Glomerular visceral epithelial cell (primary cell): ENCODE measurements around the gene COG4.

Source experiments
- DNase-seq: peaks from one replicate; pipeline ENCODE4 v3.0.0-alpha.2; 2016; ENCODE audit errors: extremely low spot score

COG4 gene

DNA sequence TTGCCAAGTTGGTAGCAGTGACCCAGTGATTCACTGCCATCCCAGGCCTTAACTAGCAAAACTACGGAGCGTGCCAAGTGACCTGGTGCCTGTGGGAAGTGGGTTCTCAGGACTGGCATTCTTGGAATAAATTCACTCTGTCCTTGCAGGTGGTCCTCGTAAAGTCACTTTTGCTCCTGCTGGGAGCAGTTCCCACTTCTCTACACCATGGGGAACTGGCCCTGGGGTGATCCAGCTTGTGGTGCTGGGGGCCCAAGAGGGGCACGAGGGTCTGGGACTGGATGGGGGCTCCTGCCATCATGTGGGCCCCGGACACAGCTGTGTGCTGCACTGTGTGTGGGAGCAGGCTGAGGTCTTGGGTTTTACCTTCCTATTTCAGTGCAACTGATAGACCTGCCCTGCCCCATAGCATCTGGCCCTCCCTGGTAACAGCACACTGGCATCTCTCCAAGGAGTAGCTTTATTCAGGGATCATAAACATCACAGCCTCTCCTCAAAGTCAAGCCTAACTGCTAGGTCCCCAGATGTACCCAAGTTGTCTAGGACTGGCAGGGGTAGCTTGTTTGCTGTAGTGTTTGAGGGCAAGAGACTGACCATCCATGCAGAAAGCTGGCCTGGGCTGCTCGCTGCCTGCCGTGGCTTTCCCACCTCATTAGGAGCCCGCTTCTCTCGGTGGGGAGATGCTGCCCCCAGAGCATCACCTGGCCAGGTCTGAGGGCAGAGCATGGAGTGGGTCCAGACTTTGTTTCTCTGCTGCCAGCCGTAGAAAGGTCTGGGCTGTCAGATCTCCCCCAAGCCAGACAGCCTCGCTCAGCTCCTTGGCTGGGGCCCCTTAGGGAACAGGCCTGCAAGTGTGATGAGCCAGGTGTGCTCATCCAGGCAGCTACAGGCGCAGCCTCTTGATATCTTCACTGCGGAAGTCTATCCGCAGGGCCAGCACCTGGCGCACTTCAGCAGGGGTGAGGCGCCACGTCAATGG lies 42.9 kb downstream of the COG4 start:
- no peak for DNase-seq

DNA sequence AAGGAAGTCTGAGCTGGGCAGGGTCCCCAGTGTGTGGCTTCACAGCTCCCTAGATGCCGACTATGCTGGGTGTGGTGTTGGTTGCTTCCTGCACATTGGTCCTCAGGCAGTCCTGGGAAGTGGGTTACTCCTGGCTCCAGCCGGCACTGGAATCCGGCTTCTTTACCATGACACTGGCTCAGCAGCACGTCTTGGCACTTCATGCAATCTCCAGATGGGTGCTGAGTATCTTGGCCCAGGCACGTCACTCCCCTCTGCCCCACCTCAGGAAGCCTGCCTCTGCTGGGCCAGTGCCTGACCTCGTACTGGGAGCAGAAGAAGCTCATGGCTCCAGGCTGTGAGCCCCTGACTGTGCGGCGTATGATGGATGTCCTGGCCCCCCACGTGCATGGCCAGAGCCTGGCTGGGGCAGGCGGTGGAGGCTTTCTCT lies 44.4 kb downstream of the COG4 start:
- no peak for DNase-seq

DNA sequence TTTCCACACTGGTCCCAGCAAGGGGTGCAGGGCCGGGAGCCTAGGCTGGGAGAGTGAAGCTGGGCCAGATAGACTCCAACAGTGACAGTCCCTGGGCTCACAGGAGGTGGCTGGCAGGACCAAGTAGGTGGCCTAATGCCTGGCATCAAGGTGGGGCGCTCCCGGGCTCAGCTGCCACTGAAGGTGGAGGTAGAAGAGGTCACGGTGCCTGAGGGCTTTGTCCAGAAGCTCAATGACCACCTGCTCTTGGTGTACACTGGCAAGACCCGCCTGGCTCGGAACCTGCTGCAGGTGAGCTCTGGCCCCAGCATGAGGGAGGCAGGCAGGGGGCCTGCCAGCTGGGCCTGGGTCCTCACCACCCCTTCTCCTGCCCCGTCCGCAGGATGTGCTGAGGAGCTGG lies 45.2 kb downstream of the COG4 start:
- no peak for DNase-seq

DNA sequence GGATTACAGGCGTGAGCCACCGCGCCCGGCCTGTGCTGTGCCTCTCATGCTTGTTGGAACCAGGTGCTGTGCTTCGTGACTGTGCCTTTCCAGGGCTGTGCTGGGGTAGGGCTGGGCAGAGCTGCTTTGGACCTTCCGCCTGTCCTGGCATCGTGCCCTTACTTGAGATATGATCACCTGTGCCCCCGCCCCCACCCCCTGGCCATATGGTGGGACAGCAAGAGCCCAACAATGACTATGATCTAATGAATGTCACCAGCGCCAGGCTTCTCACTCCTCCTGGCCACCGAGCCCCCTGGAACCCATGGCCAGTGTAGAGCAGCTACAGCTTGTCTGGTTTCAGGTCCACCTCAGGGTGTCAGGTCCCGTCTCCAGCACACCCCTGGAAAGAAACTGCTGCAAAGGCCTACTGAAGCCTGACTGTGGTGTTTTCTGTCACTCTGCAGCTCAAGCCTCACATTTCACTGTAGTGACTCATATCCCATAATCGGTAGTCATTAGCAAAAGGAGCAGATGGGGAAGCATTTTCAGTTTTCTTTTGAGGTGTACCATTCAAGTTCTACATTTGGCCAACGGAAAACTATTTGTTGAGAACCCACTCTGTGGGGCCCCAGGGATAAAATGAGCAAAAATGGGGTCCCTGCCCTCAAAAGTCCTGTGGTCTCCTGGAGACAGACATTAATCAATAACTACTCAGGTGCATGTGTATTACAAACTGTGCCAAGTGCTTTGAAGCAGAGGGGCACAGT lies 46.9 kb downstream of the COG4 start:
- peak; percentile 81 for DNase-seq

DNA sequence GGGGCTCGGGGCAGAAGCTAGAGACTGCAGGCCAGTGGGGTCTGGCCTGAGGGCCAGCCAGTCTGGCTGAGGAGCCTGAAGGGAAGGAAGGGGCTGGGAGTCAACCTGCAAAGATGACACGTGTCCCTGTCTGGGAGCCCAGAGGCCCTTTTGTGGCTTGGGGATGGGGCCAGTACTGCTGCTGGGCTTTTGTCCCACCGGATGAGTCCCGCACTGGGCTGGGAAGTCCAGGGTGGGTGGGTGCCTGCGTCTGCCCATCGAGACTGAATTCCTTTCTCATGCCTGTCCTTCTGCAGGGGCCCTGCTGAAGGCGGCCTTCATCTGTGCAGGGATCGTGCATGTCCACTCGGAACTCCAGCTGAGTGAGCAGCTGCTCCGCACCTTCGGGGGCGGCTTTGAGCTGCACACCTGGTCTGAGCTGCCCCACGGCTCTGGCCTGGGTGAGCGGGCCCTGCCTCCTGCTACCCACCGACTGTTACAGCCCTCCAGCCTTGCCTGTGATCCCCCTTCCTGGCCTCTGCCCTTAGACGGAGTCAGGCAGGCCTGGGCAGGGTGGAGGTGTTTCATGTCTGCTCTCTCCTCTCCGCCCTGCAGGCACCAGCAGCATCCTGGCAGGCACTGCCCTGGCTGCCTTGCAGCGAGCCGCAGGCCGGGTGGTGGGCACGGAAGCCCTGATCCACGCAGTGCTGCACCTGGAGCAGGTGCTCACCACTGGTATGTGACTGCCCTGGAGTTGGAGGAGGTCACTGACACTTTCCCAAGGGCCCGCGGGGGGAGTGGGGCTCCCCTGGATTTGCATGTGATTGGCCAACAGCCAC lies 48.1 kb downstream of the COG4 start:
- no peak for DNase-seq

DNA sequence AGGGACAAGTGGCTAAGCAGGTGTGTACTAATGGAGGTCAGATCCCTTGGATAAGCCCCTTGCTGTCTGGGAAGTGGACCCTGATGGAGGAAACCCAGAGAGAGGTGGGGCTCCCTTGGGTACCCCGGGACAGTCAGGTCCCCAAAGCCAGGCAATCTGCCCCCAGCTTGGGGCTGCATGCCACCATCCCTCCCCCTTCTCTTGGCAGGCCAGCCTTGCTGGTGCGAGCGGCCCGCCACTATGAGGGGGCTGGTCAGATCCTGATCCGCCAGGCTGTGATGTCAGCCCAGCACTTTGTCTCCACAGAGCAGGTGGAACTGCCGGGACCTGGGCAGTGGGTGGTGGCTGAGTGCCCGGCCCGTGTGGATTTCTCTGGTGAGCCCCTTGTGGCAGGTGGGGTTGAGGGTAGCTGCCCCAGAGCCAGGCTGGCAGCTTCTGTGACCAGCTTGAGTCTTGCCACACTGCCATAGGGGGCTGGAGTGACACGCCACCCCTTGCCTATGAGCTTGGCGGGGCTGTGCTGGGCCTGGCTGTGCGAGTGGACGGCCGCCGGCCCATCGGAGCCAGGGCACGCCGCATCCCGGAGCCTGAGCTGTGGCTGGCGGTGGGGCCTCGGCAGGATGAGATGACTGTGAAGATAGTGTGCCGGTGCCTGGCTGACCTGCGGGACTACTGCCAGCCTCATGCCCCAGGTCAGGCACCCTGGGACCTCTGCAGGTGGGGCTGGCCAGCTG lies 48.9 kb downstream of the COG4 start:
- DNase-seq: no peak

DNA sequence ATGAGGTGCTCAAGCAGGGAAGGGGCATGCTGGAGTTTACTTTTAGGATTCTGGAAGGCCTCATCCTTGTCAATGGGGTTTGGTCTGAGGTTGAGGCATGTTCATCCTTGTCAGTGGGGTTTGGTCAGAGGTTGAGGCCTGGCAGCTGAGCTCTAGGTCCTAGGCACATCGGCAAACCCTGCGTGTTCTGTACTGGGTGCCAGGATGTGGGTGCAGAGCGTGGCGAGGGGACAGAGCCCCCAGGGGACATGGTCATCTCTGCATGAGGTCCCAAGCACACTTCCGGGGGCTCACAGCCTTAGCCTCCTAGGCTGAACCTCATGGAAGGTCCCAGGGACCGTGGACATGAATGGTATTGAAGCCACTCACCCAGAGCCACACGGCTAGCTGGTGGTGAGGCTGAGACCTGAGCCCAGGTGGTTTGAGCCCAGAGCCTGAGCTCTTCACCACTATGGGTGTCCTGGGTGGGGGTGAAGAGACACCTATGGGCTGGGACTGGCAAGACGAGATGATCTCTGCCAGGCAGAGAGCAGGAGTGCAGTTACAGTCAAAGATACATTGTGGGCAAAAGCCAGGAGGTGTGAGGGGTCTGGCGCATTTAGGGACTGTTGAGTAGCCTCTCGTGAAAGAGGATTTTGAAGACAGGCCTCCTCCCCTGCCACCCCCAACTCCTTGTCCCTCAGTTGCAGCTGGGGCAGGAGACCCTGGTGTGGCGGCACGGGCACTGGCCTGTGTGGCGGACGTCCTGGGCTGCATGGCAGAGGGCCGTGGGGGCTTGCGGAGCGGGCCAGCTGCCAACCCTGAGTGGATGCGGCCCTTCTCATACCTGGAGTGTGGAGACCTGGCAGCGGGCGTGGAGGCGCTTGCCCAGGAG lies 49.7 kb downstream of the COG4 start:
- DNase-seq: no peak

DNA sequence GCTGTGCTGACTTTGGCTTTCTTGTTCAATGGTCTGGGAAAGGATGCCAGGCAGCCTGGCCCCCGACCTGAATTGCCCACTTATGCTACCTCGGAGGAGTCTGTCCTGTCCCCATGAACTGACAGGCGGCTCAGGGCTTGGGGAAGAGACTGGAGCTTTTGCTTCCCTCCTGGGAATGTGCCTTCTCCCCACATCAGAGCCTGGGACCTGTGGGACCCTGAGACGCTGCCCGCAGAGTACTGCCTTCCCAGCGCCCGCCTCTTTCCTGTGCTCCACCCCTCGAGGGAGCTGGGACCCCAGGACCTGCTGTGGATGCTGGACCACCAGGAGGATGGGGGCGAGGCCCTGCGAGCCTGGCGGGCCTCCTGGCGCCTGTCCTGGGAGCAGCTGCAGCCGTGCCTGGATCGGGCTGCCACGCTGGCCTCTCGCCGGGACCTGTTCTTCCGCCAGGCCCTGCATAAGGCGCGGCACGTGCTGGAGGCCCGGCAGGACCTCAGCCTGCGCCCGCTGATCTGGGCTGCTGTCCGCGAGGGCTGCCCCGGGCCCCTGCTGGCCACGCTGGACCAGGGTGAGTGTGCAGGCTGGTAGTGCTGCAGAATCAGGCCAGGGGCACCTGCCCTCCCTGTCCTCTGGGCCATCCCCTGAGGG lies 50.4 kb downstream of the COG4 start:
- no peak for DNase-seq

DNA sequence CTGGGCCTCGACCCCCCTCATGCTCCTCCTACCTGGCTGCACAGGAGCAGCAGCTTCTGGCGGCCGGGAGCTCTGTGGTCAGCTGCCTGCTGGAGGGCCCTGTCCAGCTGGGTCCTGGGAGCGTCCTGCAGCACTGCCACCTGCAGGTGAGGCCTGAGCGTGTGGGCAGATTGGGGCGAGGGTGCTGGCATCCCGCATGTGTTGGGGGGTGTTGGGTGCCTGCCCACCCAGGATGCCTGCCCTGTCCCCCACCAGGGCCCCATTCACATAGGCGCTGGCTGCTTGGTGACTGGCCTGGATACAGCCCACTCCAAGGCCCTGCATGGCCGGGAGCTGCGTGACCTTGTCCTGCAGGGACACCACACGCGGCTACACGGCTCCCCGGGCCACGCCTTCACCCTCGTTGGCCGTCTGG lies 52.4 kb downstream of the COG4 start:
- DNase-seq: peak; percentile 38

DNA sequence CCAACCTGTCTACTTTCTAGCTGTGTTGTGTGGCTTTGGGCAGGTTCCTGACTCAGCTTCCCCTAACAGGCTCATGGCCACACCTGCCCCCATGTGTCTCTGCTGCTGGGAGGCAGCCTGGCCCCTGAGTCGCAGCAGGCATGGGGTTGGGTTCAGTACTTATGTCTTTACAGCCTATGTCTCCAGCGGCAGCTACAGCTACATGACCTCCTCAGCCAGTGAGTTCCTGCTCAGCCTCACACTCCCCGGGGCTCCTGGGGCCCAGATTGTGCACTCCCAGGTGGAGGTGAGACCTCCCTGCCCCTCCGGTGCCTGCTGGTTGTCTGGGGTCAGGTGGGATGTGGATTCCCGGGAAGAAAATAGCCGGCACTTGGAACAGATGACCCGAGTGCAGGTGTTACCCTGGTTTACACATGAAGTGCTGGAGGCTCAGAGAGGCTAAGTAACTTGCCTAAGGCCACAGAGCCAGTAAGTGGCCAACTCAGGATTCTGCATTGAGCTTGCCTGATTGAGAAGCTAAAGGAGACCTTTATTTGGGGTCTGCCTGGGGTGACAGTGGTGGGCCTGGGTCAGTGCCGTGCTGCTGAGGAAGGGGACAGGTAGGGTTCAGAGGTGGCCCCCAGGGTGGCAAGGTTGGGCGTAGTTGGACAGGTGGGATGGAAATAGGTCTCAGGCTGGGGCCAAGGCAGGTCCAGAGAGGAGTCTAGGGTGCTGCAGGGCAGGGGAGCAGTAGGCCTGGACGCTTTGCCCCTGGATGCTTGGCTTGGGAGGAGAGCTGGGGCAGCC lies 53.0 kb downstream of the COG4 start:
- no peak for DNase-seq

DNA sequence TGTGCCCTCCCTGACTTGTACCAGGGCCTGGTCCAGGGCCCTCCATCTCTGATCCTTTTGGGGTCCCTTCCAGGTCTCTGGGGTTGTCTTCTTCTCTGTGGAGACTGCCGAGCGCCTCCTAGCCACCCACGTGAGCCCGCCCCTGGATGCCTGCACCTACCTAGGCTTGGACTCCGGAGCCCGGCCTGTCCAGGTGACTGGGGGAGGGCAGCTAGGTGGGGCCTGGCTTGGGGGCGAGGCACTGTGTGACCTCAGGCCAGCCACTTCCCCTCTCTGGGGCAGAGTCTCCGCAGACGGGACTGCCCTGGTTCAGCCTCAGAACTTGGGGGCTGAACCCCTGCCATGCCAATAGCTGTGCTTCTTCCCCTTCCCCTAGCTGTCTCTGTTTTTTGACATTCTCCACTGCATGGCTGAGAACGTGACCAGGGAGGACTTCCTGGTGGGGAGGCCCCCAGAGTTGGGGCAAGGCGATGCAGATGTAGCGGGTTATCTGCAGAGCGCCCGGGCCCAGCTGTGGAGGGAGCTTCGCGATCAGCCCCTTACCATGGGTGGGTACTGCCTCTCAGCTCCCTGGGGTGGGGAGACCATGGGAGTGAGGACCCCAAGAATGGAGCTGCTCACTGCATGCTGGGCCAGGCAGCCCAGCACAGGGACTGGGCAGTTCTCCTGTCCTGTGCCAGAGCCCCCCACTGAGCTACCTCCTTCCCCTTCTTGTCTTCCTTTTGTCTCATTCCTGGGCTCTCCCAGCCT lies 54.4 kb downstream of the COG4 start:
- no peak for DNase-seq

DNA sequence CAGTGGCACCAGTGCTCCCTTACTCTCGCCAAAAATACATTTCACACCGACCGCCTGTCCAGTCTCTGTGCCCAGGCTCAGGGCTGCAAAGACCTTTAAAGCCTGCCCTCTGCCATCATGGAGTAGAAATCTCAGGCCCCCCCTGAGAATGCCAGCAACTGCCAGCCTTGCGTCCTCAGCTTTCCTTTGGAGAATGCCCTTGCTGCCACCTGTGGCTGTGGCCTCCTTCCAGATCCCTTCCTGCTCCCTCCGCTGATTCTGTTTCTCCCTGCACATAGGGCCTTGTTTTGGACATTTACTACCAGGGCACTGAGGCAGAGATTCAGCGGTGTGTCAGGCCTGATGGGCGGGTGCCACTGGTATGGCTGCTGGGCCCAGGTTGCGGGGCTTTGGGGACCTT lies 55.7 kb downstream of the COG4 start:
- no peak for DNase-seq

DNA sequence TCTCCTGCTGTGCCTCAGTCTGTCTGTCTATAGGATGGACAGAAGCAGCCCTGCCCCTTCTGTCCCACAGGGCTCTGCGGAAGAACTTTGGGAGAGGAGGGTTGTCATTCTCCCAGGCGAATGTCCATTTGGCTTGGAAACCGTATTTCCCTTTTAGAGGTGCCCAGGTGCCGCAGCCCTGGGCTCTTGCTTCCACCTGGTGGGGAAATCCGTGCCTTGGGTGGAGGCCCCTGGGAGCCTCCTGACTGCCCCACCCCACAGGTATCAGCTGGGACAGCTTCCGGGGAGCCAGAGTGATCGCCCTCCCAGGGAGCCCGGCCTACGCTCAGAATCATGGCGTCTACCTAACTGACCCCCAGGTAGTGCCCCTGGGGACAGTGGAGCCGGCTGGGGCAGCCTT lies 56.2 kb downstream of the COG4 start:
- DNase-seq: no peak

DNA sequence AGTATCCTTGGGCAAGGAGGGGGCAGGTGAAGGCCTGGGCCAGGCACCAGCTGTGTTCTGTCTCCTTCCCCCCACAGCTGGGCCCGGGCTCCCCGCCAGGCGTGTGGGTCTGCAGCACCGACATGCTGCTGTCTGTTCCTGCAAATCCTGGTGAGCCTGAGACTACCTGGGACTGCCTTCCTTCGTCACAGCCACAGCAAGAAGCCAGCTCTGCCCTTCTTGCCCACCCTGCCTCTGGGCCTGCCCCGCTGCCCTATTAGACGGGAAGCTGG lies 56.6 kb downstream of the COG4 start:
- no peak for DNase-seq

DNA sequence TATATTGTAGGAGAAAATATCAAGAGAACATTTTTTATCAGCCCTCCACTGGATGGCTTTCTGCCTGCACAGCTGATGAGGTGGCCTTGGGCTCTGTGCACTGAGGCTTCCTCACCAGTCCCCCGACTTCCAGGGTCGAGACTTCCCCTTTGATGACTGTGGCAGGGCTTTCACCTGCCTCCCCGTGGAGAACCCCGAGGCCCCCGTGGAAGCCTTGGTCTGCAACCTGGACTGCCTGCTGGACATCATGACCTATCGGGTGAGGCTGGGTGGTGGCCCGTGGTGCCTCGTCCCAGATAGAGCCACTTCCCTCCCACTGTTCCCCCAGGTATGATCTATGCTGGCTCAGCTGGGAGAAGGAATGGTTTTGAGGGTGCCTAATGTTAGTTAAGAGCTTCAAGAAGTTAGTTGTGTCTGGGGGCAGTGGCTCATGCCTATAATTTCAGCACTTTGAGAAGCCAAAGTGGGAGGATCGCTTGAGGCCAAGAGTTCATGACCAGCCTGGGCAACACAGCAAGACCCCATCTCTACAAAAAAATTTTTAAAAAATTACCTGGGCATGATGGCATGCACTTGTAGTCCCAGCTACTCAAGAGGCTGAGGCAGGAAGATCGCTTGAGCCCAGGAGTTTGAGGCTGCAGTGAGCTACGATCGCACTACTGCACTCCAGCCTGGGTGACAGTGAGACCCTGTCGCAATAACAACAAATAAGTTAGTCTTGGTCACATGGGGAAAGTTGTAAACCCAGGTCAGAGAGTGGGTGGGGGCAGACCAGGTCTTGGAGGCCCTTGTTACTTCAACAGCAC lies 57.2 kb downstream of the COG4 start:
- DNase-seq: no peak

DNA sequence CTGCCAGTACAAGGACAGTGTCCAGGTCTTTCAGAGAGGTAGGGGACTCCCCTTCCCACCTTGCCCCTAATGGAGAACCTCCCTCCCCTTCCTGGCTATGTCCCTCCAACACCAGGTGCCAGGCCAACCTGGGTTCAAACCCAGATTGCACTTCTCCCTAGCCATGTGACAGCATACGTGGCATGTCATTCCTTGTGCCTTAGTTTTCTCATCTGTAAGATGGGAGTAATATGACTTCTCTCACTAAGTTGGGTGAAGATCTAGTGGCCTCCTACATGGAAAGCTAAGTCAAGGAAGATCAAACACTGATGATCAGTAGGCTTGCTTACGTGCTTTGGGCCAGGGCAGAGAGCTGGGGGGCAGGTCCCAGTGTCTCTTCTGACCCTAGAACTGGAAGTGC lies 60.1 kb downstream of the COG4 start:
- no peak for DNase-seq

DNA sequence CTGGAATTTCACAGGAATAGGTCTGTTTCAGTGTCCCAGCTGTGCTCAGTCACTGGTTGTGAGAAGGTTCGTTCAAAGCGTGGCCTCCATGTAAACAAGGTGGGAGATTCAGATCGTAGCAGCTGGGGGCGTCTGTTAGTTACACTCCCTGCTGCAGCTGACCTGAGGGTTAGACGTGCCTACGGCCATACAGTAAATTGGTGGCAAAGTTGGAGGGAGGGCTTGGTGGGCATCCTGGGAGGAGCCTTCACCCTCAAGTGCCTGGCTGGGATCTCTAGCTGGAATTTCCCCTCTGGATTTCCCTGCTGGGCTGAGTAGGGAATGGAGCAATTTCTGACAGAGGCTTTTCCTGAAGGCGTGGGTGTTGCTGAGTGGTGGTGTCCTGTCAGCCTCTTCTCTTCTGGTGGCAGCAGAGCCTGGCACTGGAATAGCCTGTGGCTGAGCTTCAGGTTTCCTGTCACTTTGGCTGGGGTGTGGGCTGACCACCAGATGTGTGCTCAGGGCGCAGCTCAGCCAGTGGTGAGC lies 62.6 kb downstream of the COG4 start:
- peak; percentile 41 for DNase-seq
